Erythroblast (primary cell): ENCODE data around the gene SRPRA.

Experiments used
- GATA1 ChIP-seq: IDR thresholded peaks from 2 replicates; pipeline ENCODE4 v1.6.1; 2011; ENCODE audit warnings: low read depth, mild to moderate bottlenecking, control low read depth, low read length, moderate library complexity
- POLR2A ChIP-seq: IDR thresholded peaks from 2 replicates; pipeline ENCODE4 v1.6.1; 2011; ENCODE audit warnings: mild to moderate bottlenecking, low read length

GRCh38 chr11:126232683-126233082 lies 36.0 kb downstream of the SRPRA start:
- TF ChIP-seq POLR2A (no peak), GATA1 (no peak)
